ENCODE measurements around the gene BLID. TPM values are rescaled to one million over a fixed set of nuclear protein-coding genes. Genes with fewer than 3 reads are reported as not detected.
A peak's percentile ranks its signal among the peaks of the same experiment; 100 is the strongest.

Gene BLID
- total RNA-seq, 2 donors from 2014 or later = not detected

DNA sequence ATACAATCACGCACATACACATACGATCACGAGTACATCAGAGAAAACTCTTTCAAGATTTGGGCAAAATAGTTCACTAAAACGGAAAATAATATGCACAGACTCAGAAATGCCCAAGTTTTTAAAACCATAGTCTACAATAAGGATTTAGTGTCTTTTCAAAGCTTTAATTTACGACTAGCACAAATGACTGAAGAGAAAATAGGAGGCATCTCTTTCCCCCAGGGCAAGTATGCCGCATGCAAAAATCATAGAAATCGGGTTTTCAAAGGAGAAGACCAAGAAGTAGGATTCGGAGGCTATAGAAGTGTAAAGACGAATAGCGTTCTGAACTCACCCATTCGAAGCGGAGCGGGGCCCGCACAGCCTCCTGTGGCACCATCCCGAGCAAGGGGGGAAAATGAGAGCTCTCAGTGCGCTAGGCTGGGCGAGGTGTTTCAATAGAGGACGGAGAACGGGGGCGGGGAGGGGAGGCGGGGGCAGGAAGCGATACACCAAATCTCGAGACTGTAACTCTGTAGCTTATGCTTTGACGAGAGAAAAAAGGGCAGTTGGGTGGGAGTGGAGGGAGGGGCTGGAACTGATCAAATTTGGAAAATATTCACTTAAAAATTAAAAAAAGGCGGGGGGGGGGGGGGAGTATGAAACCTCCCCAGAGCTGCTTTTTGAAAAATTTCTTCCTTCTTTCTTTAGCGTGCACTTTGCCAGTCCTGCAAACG, 15.8 kb downstream of the BLID start:
- intact Hi-C loops (cut with DNase I) = loop anchor here (2.0 kb wide), 1 partner anchor 443 kb away; no protein-coding TSS in a partner anchor
- DNase-seq = peak; percentile 22
- TF ChIP-seq, protein P1, sequence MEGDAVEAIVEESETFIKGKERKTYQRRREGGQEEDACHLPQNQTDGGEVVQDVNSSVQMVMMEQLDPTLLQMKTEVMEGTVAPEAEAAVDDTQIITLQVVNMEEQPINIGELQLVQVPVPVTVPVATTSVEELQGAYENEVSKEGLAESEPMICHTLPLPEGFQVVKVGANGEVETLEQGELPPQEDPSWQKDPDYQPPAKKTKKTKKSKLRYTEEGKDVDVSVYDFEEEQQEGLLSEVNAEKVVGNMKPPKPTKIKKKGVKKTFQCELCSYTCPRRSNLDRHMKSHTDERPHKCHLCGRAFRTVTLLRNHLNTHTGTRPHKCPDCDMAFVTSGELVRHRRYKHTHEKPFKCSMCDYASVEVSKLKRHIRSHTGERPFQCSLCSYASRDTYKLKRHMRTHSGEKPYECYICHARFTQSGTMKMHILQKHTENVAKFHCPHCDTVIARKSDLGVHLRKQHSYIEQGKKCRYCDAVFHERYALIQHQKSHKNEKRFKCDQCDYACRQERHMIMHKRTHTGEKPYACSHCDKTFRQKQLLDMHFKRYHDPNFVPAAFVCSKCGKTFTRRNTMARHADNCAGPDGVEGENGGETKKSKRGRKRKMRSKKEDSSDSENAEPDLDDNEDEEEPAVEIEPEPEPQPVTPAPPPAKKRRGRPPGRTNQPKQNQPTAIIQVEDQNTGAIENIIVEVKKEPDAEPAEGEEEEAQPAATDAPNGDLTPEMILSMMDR (IDR thresholded peaks at IDR 0.05) = no peak
- Histone ChIP-seq H3K27me3 (no peaks in the 10 kb centered on the region), H3K4me1 (no peaks in the 10 kb centered on the region), H3K9ac (ENCODE audit: low read depth in 2 of 2, low read length in 2 of 2) (peak overlapping the region in 1 of 2 donors; percentile 56), H3K4me3 (peak overlapping the region; percentile 12), H3K36me3 (no peaks in the 10 kb centered on the region), H3K27ac (peak overlapping the region; percentile 43), H3K9me3 (no peaks in the 10 kb centered on the region)

DNA sequence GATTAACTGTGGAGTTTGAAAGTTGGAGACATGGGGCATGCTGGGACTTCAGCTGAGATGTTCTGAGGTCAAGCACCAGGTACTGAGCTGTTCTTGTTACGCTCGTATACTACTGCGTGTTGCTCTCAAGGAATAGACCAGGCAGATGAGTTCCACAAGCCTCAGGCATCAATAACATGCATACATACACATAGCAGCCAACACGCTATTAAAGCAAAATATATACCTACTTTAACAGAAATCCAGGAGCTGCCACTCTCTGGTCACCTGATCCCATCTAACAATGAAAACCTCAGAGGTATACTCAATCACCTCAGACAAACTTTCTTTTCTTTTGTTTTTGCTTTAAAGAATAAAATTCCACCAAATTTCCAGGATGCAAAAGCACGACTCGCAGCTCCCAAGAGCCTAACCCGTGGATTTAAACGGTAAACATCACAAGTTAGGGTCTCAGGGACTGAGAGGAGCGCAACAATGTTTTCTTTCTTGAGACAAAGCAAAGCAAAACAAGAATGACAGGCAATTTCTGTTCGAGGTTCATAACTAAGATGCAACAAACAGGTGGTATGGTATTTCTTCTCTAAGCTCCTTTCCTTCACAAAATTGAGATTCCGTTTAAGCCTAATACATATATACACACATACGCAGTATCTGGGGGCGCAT, 16.5 kb downstream of the BLID start:
- H3K36me3 ChIP-seq = no peaks in the 10 kb centered on the region
- no peak overlapping the region for H3K27ac ChIP-seq
- H3K9me3 ChIP-seq = no peaks in the 10 kb centered on the region
- DNase-seq = no peak
- intact Hi-C loops (cut with DNase I) = loop anchor here (2.0 kb wide), 1 partner anchor 443 kb away; no protein-coding TSS in a partner anchor
- no peaks in the 10 kb centered on the region for H3K4me1 ChIP-seq
- H3K4me3 ChIP-seq = peak overlapping the region; percentile 7
- TF ChIP-seq, protein P1 (IDR thresholded peaks at IDR 0.05) = no peak
- H3K27me3 ChIP-seq = no peaks in the 10 kb centered on the region
- H3K9ac ChIP-seq (ENCODE audit: low read depth in 2 of 2, low read length in 2 of 2) = no peak overlapping the region

DNA sequence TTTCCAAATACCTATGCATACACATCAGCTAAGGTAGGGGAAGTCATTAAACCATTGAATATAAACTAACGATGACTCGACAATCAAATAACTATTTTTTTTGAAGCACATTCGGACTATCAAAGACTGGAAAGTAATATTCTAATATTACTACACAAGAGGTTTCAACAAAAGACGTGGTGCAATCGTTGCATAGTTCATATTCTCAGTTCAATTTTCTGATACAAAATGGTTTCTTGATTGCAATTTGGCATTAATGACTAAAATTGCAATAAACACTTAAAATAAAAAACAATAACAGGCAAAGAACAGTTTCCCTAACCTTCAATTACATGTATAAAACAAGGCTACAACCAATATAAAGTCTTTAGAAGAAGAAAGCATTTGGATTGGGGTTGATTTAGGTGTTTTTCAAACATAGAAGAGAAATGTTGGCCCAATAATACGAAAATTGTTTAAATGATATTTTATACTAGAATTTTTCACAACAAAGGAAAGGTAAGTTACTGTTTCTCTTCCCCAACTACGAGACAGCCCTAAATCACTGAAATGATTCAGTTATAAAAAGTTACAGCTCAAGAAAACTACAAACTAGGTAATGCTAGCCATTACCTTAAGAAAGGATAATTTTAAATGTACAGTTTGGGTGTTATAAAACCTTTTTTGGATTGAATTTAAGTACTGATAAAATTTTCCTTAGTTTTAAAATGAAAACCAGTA, 17.6 kb downstream of the BLID start:
- no peak for DNase-seq
- Histone ChIP-seq H3K4me3 (no peak overlapping the region), H3K27ac (no peak overlapping the region), H3K27me3 (no peaks in the 10 kb centered on the region), H3K4me1 (no peaks in the 10 kb centered on the region), H3K9ac (ENCODE audit: low read depth in 2 of 2, low read length in 2 of 2) (no peak overlapping the region), H3K36me3 (no peaks in the 10 kb centered on the region), H3K9me3 (no peaks in the 10 kb centered on the region)
- intact Hi-C loops (cut with DNase I) = no loop called here
- TF ChIP-seq, protein P1 (IDR thresholded peaks at IDR 0.05) = no peak

DNA sequence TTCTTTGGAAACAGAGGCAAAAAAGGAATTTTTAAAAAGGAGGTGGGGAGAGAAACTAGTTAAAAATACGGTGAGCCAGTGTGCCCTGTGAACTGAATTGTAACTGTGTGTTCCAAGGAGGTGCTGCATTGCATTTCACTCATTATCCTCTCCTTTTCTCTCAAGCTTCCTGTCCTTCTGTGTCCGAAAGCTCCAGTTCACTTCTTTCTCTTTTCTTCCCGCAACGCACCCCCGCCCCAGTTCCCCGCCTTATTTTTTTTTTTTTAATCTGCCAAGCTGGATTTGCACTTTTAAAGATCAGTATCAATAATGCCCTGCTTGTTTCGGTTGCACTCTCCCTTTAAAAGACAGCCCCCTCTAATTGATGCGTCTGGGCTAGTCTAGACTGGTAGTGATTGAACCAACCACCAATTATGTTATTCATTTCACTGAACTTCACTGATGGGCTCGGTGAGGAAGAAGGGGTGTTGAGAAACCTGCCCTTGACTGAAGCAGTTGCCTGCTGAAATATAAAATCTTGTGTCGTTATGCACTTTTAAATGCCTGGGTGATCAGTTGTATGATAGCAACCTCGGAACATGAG, 18.5 kb downstream of the BLID start:
- Histone ChIP-seq H3K4me3 (no peak overlapping the region), H3K36me3 (no peaks in the 10 kb centered on the region), H3K4me1 (no peaks in the 10 kb centered on the region), H3K27me3 (no peaks in the 10 kb centered on the region), H3K27ac (no peak overlapping the region), H3K9ac (ENCODE audit: low read depth in 2 of 2, low read length in 2 of 2) (no peak overlapping the region), H3K9me3 (no peaks in the 10 kb centered on the region)
- no peak for DNase-seq
- TF ChIP-seq, protein P1 (IDR thresholded peaks at IDR 0.05) = no peak
- intact Hi-C loops (cut with DNase I) = no loop called here

Measured in colonic mucosa (tissue), 4 donors.